ENCODE data around the gene EMSY. TPM values are rescaled to one million over a fixed set of nuclear protein-coding genes. Genes with fewer than 3 reads are reported as not detected.

The EMSY gene
- total and polyA plus RNA-seq, 2 of the 13 experiments (the other 11 are each of a cell fraction or from before 2014, with no cell fraction given) = 11.6 to 18.5 TPM

- TF ChIP-seq ZC3H13 (CRISPR knock-in tag; IDR thresholded peaks at IDR 0.05) (no peak), GATAD1 (CRISPR knock-in tag; IDR thresholded peaks at IDR 0.05) (no peak), YEATS4 (CRISPR knock-in tag; IDR thresholded peaks at IDR 0.05; ENCODE audit: borderline replicate concordance) (no peak), ZNF512B (CRISPR knock-in tag; IDR thresholded peaks at IDR 0.05; ENCODE audit: borderline replicate concordance) (no peak), ATF3 (CRISPR knock-in tag; IDR thresholded peaks at IDR 0.05) (no peak), ZNF333 (CRISPR knock-in tag; IDR thresholded peaks at IDR 0.05; ENCODE audit: borderline replicate concordance) (no peak), FOXP4 (CRISPR knock-in tag; IDR thresholded peaks at IDR 0.05) (peak; percentile 27; the same call in 1 of the 2 replicates), SRSF4 (IDR thresholded peaks at IDR 0.05; ENCODE audit: low read depth, low read length, poor library complexity, severe bottlenecking) (no peak), CEBPB (IDR thresholded peaks at IDR 0.05; ENCODE audit: borderline replicate concordance, low read depth, low read length) (0 out of 2 replicates have a peak, but pooled peaks have one; percentile 23), ZBTB1 (CRISPR knock-in tag; IDR thresholded peaks at IDR 0.05; ENCODE audit: borderline replicate concordance) (no peak), ZNF792 (CRISPR knock-in tag; IDR thresholded peaks at IDR 0.05) (no peak), MTF2 (CRISPR knock-in tag; IDR thresholded peaks at IDR 0.05; ENCODE audit: borderline replicate concordance) (no peak), MED1 (CRISPR knock-in tag; IDR thresholded peaks at IDR 0.05) (no peak), FOXA3 (CRISPR knock-in tag; IDR thresholded peaks at IDR 0.05) (0 out of 2 replicates have a peak, but pooled peaks have one; percentile 24), AHDC1 (CRISPR knock-in tag; IDR thresholded peaks at IDR 0.05; ENCODE audit: borderline replicate concordance) (no peak), ATF7-NPFF (CRISPR knock-in tag; IDR thresholded peaks at IDR 0.05; ENCODE audit: low read depth) (no peak), ZNF138 (CRISPR knock-in tag; IDR thresholded peaks at IDR 0.05; ENCODE audit: low read depth) (no peak), HOXA9 (CRISPR knock-in tag; IDR thresholded peaks at IDR 0.05; ENCODE audit: borderline replicate concordance) (no peak), ZNF451 (CRISPR knock-in tag; IDR thresholded peaks at IDR 0.05) (no peak)
Measured at GRCh38 chr11:76523147-76523546, 78.3 kb downstream of the EMSY start (continued).
